ENCODE measurements around the gene SMARCA2.

The SMARCA2 gene

DNA sequence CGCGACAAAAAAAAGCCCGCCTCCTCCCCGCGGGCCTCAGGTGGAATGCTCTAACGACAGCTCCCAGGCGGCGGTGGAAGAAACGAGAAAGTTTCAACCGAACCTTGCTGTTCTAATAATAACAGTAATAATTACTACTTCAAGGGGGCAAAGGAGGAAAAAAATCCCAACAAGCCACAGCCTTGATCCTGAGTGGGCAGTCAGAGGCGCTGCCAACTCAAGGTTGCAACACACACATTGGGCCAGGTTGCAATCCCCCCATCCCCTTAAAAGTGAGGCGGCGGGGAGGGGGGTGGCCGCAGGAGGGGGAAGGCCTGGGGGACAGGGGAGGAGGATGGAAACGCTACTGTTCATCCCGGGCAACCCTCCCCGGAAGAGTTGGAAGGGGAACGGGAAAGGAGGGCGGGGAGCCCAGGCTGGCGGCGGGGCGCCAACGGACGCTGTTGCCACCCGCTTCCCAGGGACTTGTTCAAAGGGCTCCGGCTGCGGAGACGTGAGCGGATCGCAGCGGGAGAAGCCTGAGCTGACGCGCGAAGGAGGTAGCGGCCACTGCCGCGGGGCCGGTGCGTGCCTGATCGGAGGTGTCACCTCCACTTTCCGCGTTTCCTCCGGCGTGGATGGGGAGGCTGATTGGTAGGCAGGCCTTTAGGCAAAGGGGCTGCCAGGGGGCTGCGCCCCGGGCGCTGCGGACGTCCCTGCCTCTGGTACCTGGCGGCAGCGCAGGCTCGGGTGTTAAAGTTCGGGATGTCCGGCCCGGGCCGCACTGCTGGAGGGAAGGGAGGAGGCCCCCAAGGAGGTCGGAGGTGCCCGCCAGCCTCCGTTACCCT is 647 bp downstream of the SMARCA2 start:
- no peaks in the 10 kb centered on the region for H3K27me3 ChIP-seq (ENCODE audit: low read length)
- H3K9ac ChIP-seq (ENCODE audit: low read length) = peak overlapping the region; percentile 72
- H4K20me1 ChIP-seq (ENCODE audit: low read depth, low read length) = peaks cover 25% of the 10 kb centered on the region
- H3K9me3 ChIP-seq (ENCODE audit: insufficient read depth, low read length) = no peaks in the 10 kb centered on the region
- H3K9me2 ChIP-seq (replicated peaks; ENCODE audit: insufficient read depth, low read length) = no peaks in the 10 kb centered on the region
- no peaks in the 10 kb centered on the region for H3K36me3 ChIP-seq (ENCODE audit: low read length)
- TF ChIP-seq EZH2phosphoT487 (conservative IDR thresholded peaks at IDR 0.05; ENCODE audit: low read length) = no peak
- TF ChIP-seq, protein P1, sequence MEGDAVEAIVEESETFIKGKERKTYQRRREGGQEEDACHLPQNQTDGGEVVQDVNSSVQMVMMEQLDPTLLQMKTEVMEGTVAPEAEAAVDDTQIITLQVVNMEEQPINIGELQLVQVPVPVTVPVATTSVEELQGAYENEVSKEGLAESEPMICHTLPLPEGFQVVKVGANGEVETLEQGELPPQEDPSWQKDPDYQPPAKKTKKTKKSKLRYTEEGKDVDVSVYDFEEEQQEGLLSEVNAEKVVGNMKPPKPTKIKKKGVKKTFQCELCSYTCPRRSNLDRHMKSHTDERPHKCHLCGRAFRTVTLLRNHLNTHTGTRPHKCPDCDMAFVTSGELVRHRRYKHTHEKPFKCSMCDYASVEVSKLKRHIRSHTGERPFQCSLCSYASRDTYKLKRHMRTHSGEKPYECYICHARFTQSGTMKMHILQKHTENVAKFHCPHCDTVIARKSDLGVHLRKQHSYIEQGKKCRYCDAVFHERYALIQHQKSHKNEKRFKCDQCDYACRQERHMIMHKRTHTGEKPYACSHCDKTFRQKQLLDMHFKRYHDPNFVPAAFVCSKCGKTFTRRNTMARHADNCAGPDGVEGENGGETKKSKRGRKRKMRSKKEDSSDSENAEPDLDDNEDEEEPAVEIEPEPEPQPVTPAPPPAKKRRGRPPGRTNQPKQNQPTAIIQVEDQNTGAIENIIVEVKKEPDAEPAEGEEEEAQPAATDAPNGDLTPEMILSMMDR (IDR thresholded peaks at IDR 0.05; ENCODE audit: insufficient read depth, low read length, poor library complexity, severe bottlenecking) = no peak
- H3K4me2 ChIP-seq (ENCODE audit: low read depth, low read length, poor library complexity, severe bottlenecking) = peak overlapping the region; percentile 94
- H2AFZ ChIP-seq (ENCODE audit: low read depth, low read length, severe bottlenecking) = peak overlapping the region; percentile 92
- 0 out of 2 replicates have a peak, but pooled peaks cover 8% of the 10 kb centered on the region for H3F3A ChIP-seq (ENCODE audit: insufficient read depth)
- peak overlapping the region; percentile 84 for H3K4me3 ChIP-seq (ENCODE audit: insufficient read depth, low read length, poor library complexity, severe bottlenecking)
- no peaks in the 10 kb centered on the region for H3K79me2 ChIP-seq (ENCODE audit: insufficient read depth, low read length)
- H3K27ac ChIP-seq (ENCODE audit: low read depth, low read length) = peak overlapping the region; percentile 57

- TF ChIP-seq, protein P1 (IDR thresholded peaks at IDR 0.05; ENCODE audit: insufficient read depth, low read length, poor library complexity, severe bottlenecking) = no peak
- TF ChIP-seq EZH2phosphoT487 (conservative IDR thresholded peaks at IDR 0.05; ENCODE audit: low read length) = no peak
- H3K4me3 ChIP-seq (ENCODE audit: insufficient read depth, low read length, poor library complexity, severe bottlenecking) = peak overlapping the region; percentile 84
- peaks cover 34% of the 10 kb centered on the region for H4K20me1 ChIP-seq (ENCODE audit: low read depth, low read length)
- H3K27ac ChIP-seq (ENCODE audit: low read depth, low read length) = no peak overlapping the region
- H3K36me3 ChIP-seq (ENCODE audit: low read length) = no peaks in the 10 kb centered on the region
- H3K9ac ChIP-seq (ENCODE audit: low read length) = peak overlapping the region; percentile 72
- H3K27me3 ChIP-seq (ENCODE audit: low read length) = no peaks in the 10 kb centered on the region
- H3K4me2 ChIP-seq (ENCODE audit: low read depth, low read length, poor library complexity, severe bottlenecking) = peak overlapping the region; percentile 94
- H3K9me3 ChIP-seq (ENCODE audit: insufficient read depth, low read length) = no peaks in the 10 kb centered on the region
- H2AFZ ChIP-seq (ENCODE audit: low read depth, low read length, severe bottlenecking) = peak overlapping the region; percentile 92
- H3F3A ChIP-seq (ENCODE audit: insufficient read depth) = 0 out of 2 replicates have a peak, but pooled peaks cover 8% of the 10 kb centered on the region
- H3K9me2 ChIP-seq (replicated peaks; ENCODE audit: insufficient read depth, low read length) = no peaks in the 10 kb centered on the region
- H3K79me2 ChIP-seq (ENCODE audit: insufficient read depth, low read length) = no peaks in the 10 kb centered on the region
Measured at GRCh38 chr9:2016408-2017330, 1.5 kb downstream of the SMARCA2 start.

GRCh38 chr9:2017331-2018161 is 2.4 kb downstream of the SMARCA2 start:
- no peaks in the 10 kb centered on the region for H3K9me2 ChIP-seq (replicated peaks; ENCODE audit: insufficient read depth, low read length)
- peak overlapping the region; percentile 92 for H2AFZ ChIP-seq (ENCODE audit: low read depth, low read length, severe bottlenecking)
- 0 out of 2 replicates have a peak, but pooled peaks cover 8% of the 10 kb centered on the region for H3F3A ChIP-seq (ENCODE audit: insufficient read depth)
- H4K20me1 ChIP-seq (ENCODE audit: low read depth, low read length) = peaks cover 41% of the 10 kb centered on the region
- no peak overlapping the region for H3K27ac ChIP-seq (ENCODE audit: low read depth, low read length)
- peak overlapping the region; percentile 84 for H3K4me3 ChIP-seq (ENCODE audit: insufficient read depth, low read length, poor library complexity, severe bottlenecking)
- H3K9me3 ChIP-seq (ENCODE audit: insufficient read depth, low read length) = no peaks in the 10 kb centered on the region
- no peak for TF ChIP-seq EZH2phosphoT487 (conservative IDR thresholded peaks at IDR 0.05; ENCODE audit: low read length)
- TF ChIP-seq, protein P1 (IDR thresholded peaks at IDR 0.05; ENCODE audit: insufficient read depth, low read length, poor library complexity, severe bottlenecking) = no peak
- H3K79me2 ChIP-seq (ENCODE audit: insufficient read depth, low read length) = no peaks in the 10 kb centered on the region
- H3K9ac ChIP-seq (ENCODE audit: low read length) = peak overlapping the region; percentile 72
- H3K27me3 ChIP-seq (ENCODE audit: low read length) = no peaks in the 10 kb centered on the region
- no peaks in the 10 kb centered on the region for H3K36me3 ChIP-seq (ENCODE audit: low read length)
- H3K4me2 ChIP-seq (ENCODE audit: low read depth, low read length, poor library complexity, severe bottlenecking) = peak overlapping the region; percentile 94

Measured in SU-DHL-6 (cell line).